Transverse colon (tissue), 4 donors: ENCODE data around the gene HMCN2. TPM values are rescaled to one million over a fixed set of nuclear protein-coding genes. Genes with fewer than 3 reads are reported as not detected.

ENCODE experiments used
- DNase-seq: peaks from one replicate; pipeline ENCODE4 v3.0.0-alpha.2; 2019
- H3K27ac ChIP-seq, 4 donors: fragments of 200-600 bp; sonication (generic); 2 replicates each; pipeline ENCODE4 v1.5.1; 2016 to 2018; ENCODE audit warnings: inconsistent platforms in 4 of 4
- H3K27me3 ChIP-seq: fragments of 200-600 bp; sonication (generic); 2 replicates; pipeline ENCODE4 v1.5.1; 2017; ENCODE audit warnings: inconsistent platforms
- H3K36me3 ChIP-seq, 4 donors: fragments of 200-600 bp; sonication (generic); 2 replicates each; pipeline ENCODE4 v1.5.1; 2017 to 2019; ENCODE audit warnings: inconsistent platforms in 4 of 4
- H3K4me1 ChIP-seq, 4 donors: fragments of 200-600 bp; sonication (generic); 2 replicates each; pipeline ENCODE4 v1.5.1; 2017 to 2020; ENCODE audit warnings: inconsistent platforms in 4 of 4
- H3K4me3 ChIP-seq, 4 donors: fragments of 200-600 bp; sonication (generic); 1 replicate in 1 of 4; 2 replicates in 3 of 4; pipeline versions ENCODE4 v1.5.1 to v1.6.1; 2017 to 2019; ENCODE audit warnings: inconsistent platforms in 4 of 4
- H3K9me3 ChIP-seq, 2 donors: fragments of 200-600 bp; sonication (generic); 2 replicates each; pipeline ENCODE4 v1.5.1; 2017 to 2019; ENCODE audit warnings: inconsistent platforms in 2 of 2
- CTCF ChIP-seq, 5 experiments: fragments of 200-600 bp in 3 of 5; fragments of 450-650 bp in 2 of 5; sonication (generic) in 3 of 5; IDR thresholded peaks; 1 replicate in 2 of 5; 2 replicates in 3 of 5; pipeline ENCODE4 v1.5.1; 2016 to 2017; ENCODE audit warnings: antibody characterized with exemption in 5 of 5, inconsistent platforms in 3 of 5, mild to moderate bottlenecking in 2 of 5, moderate library complexity in 1 of 5
- EP300 ChIP-seq: sonication (generic); formaldehyde crosslinking; IDR thresholded peaks from one replicate; pipeline ENCODE4 v1.6.1; 2017; ENCODE audit warnings: antibody characterized with exemption, low read depth
- POLR2A ChIP-seq: fragments of 450-650 bp; IDR thresholded peaks from one replicate; pipeline ENCODE4 v1.6.1; 2016; ENCODE audit warnings: antibody characterized with exemption, mild to moderate bottlenecking, moderate library complexity
- POLR2AphosphoS5 ChIP-seq, 3 donors: sonication (generic); formaldehyde crosslinking; IDR thresholded peaks; one replicate each; pipeline ENCODE4 v1.6.1; 2016; ENCODE audit warnings: antibody characterized with exemption in 3 of 3
- WGBS, 2 donors: methylation state at CpG; one replicate each; pipeline ENCODE4 v1.1.5; 2018; ENCODE audit warnings: low coverage in 1 of 2; 5-methylcytosine and 5-hydroxymethylcytosine counted together
- in situ Hi-C, 4 donors: fragments of 200-750 bp; cut with MboI; loops; one replicate each; pipeline versions ENCODE4 v1.15.0 to v1.15.1; 2017; ENCODE audit warnings: low sequenced_read_pairs in 3 of 4, low pct_ligation_motif_present in 1 of 4, low pct_unique_long_range_greater_than_20kb in 1 of 4
- intact Hi-C: fragments of 100-400 bp; cut with DNase I; formaldehyde crosslinking; loops from one replicate; pipeline ENCODE4 v1.15.1; 2023; ENCODE audit warnings: low total_unique reads
- total RNA-seq, 4 donors: library from RNA; depleted of rRNA; stranded (reverse); fragments of >200 nt; gene quantifications; one replicate each; pipeline ENCODE4 v1.1.0, GENCODE V29; 2016

The HMCN2 gene, protein sequence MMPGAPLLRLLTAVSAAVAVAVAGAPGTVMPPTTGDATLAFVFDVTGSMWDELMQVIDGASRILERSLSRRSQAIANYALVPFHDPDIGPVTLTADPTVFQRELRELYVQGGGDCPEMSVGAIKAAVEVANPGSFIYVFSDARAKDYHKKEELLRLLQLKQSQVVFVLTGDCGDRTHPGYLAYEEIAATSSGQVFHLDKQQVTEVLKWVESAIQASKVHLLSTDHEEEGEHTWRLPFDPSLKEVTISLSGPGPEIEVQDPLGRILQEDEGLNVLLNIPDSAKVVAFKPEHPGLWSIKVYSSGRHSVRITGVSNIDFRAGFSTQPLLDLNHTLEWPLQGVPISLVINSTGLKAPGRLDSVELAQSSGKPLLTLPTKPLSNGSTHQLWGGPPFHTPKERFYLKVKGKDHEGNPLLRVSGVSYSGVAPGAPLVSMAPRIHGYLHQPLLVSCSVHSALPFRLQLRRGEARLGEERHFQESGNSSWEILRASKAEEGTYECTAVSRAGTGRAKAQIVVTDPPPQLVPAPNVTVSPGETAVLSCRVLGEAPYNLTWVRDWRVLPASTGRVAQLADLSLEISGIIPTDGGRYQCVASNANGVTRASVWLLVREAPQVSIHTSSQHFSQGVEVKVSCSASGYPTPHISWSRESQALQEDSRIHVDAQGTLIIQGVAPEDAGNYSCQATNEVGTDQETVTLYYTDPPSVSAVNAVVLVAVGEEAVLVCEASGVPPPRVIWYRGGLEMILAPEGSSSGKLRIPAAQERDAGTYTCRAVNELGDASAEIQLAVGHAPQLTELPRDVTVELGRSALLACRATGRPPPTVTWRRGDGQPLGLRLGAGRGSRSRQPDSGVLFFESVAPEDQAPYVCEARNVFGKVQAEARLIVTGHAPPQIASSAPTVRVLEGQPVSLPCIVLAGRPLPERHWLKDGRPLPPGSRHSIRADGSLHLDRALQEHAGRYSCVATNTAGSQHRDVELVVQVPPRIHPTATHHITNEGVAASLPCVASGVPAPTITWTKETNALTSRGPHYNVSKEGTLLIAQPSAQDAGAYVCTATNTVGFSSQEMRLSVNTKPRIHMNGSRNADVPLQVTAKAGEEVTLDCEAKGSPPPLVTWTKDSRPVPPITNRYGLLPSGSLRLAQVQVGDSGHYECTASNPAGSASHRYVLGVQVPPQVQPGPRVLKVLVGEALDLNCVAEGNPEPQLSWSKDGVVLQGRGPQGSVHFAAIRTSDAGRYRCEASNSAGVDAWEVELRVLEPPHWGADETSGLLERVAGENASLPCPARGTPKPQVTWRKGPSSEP (N-terminal part only)
- total RNA-seq, result 10 to 100 TPM in 3 of 4 donors, 1 to 10 TPM in 1; 7.8 to 40.0 (median 15.2) TPM

- peaks cover 62% of the 10 kb centered on the region for H3K27me3 ChIP-seq
- no peak for DNase-seq
- 3% methylated on average over 45 of the region's 89 CpGs; no CpG with 5 or more reads in 1 of the 2 donors for WGBS, 2 donors
- intact Hi-C loops (loop anchor here (10.0 kb wide), 1 partner anchor 59 kb away; no protein-coding TSS in a partner anchor), in situ Hi-C loops (no loop called here)
- peaks cover 3 to 32% (median 12%) of the 10 kb centered on the region in 4 donors for H3K4me1 ChIP-seq
- peak within 1 kb of the TSS; percentile 20 to 42 (median 29) for H3K4me3 ChIP-seq
- TF ChIP-seq POLR2A (no peak), CTCF (IDR thresholded peaks at IDR 0.05) (no peak), EP300 (no peak), POLR2AphosphoS5 (IDR thresholded peaks at IDR 0.05) (peak; percentile 16 to 74 (median 70))
- no peaks in the 10 kb centered on the region for H3K36me3 ChIP-seq
- peak within 1 kb of the TSS; percentile 52 to 89 (median 82) for H3K27ac ChIP-seq
- H3K9me3 ChIP-seq, result no peaks in the 10 kb centered on the region
These were observed at the start of gene HMCN2 for GRCh38 chr9:130265431-130266235. TSS of gene HMCN2 (plus strand) at chr9:130265760. CDS start at chr9:130265879, 119 bp downstream.

DNA sequence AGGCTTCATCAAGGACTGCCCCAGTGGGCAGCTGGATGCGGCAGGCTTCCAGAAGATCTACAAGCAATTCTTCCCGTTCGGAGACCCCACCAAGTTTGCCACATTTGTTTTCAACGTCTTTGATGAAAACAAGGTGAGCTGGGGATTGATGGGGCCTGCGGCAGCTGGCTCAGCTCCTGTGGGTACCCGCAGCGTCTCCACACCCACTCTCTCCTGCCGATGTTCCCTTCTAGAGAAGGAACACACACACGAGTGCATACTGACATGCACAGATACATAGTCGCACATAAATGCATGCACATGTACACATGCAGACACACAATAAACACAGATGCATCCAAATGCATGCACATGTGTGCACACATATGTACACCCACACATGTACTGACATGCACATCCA, 47.7 kb upstream of the HMCN2 start:
- H3K4me3 ChIP-seq, result no peak overlapping the region
- H3K9me3 ChIP-seq, result no peaks in the 10 kb centered on the region
- in situ Hi-C loops, result no loop called here
- TF ChIP-seq EP300, result no peak
- no peak for TF ChIP-seq CTCF (IDR thresholded peaks at IDR 0.05)
- no peak for TF ChIP-seq POLR2AphosphoS5 (IDR thresholded peaks at IDR 0.05)
- TF ChIP-seq POLR2A, result no peak
- no peaks in the 10 kb centered on the region for H3K36me3 ChIP-seq
- WGBS, 2 donors, result 87% methylated on average over 10 of the region's 10 CpGs; no CpG with 5 or more reads in 1 of the 2 donors
- peaks cover 0 to 27% (median 6%) of the 10 kb centered on the region in 4 donors for H3K4me1 ChIP-seq
- intact Hi-C loops, result no loop called here
- H3K27me3 ChIP-seq, result no peaks in the 10 kb centered on the region
- no peak overlapping the region for H3K27ac ChIP-seq
- no peak for DNase-seq

- intact Hi-C loops, result no loop called here
- TF ChIP-seq POLR2AphosphoS5 (IDR thresholded peaks at IDR 0.05) (no peak), EP300 (no peak), POLR2A (no peak), CTCF (IDR thresholded peaks at IDR 0.05) (no peak)
These were observed 45.9 kb upstream of the HMCN2 start for GRCh38 chr9:130219661-130220096.

More at GRCh38 chr9:130219661-130220096, 45.9 kb upstream of the HMCN2 start:
- Histone ChIP-seq H3K36me3 (no peaks in the 10 kb centered on the region), H3K4me3 (no peak overlapping the region), H3K4me1 (peaks cover 0 to 21% (median 6%) of the 10 kb centered on the region in 4 donors), H3K27ac (peak overlapping the region; percentile 35 to 81 (median 66)), H3K9me3 (no peaks in the 10 kb centered on the region), H3K27me3 (no peaks in the 10 kb centered on the region)
- in situ Hi-C loops, result no loop called here
- WGBS, 2 donors, result 86% methylated on average over 10 of the region's 16 CpGs; no CpG with 5 or more reads in 1 of the 2 donors
- no peak for DNase-seq
